IPS-NIHi7 (cell line): ENCODE measurements around the gene SERPINI2.
"Not testable (repeated sequence)": the region's sequence is repeated elsewhere in the genome, so short reads cannot be mapped to it uniquely, and the experiment has no call there.

ENCODE experiments used
- DNase-seq: peaks from one replicate; pipeline ENCODE4 v3.0.0; 2012; ENCODE audit warnings: mixed read lengths; ENCODE audit errors: extremely low spot score

SERPINI2 gene

DNA sequence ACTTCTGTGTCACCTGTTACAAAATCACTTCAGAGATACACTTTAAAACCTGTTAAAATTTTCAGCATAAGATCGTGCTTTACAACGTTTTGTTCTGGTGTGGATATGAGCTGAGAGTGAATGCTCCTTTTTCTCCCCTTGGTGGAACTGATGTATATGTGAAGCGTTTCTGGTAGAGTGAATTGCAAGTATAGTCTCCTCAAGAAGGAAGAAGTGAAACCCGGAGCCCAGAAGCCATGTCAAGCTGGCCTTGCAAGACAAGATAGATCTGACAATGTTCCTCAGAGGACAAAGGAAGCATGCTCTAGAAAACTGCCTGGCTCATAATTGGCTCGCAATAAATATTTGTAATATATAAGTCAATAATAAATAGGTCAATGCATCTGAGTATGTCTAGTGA is 23.6 kb downstream of the SERPINI2 start:
- DNase-seq, result no peak

DNA sequence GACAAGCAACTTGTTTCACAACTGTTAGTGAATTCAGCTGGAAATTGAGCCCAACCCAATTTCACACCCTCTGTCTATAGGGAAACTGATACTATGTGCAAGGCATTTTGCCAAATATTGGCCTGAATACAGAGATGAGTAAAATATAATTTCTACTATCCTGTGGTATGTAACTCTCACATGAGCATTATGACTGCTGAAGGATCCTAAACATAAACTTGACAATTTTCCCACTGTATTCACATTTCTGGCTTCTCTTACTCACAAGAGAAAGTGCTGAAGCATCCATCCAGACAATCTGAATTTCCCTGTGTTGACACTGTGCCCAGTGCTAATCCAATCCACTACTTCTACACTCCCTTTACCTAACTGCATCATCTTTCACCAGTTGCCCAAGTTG is 28.4 kb downstream of the SERPINI2 start:
- no peak for DNase-seq

DNA sequence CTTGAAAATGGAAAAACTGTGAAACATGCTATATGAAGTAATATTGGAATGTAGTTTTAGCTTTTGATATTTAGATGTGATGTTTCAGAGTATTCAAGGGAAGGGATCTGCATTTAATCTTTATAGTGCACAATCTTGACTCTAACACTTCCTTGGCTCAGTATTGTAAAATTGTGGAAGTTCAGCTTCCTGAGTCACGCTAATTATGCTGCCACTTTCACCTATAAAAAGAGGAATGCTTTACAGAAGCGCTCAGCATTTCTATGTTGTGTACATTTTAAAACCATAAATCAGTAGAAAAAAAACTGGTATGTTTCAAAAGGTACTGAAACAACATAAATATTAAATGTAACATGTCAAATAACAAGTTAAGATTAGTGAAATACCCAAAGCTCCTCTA is 32.6 kb downstream of the SERPINI2 start:
- no peak for DNase-seq

DNA sequence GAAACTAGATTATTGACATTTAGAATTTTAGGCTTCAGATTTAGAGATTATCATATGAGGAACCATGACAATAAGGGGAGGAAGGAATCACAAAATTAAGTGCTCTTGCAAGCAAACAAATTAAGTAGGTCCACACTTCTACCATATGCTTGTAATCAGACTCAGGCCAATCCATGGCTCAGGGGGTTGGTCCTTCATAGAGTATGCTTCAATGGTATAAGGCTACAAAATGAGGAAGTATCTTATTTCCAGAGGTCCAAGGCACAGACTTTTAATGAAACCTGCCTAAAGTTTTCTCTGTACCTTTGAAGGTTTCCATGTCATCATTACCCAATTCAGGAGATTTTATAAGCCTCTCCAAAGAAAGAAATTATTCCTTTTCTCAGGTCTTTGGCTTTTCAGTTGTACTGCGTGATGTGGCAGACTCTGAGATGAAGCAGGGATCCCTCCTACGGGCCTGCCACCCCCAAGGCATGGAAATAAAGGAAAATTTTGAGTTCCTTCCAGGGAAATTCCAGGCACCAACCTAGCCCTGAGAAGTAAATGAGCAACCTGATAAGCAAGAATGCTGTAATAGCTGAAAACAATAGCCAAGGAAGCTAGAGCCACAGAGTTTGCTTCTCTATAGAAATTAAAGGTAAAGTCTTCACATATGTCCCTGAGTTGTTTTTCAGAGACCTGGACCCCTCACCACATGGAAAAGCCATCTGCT is 36.3 kb downstream of the SERPINI2 start:
- no peak for DNase-seq

DNA sequence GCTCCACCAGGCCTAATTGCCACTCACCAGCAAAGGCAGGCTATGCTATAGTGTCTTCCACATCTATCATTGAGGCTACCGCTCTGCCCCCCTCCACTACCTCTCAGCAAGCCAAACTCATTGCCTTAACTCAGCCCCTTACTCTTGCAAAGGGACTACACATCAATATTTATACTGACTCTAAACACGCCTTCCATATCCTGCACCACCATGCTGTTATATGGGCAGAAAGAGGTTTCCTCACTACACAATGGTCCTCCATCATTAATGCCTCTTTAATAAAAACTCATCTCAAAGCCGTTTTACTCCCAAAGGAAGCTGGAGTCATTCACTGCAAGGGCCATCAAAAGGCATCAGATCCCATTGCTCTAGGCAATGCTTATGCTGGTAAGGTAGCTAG is 46.9 kb downstream of the SERPINI2 start:
- not testable (repeated sequence) for DNase-seq

DNA sequence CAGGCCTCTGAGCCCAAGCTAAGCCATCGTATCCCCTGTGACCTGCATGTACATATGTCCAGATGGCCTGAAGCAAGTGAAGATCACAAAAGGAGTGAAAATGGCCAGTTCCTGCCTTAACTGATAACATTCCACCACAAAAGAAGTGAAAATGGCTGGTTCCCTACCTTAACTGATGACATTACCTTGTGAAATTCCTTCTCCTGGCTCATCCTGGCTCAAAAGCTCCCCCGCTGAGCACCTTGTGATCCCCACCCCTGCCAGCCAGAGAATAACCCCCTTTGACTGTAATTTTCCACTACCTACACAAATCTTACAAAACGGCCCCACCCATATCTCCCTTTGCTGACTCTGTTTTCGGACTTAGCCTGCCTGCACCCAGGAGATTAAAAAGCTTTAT is 51.4 kb downstream of the SERPINI2 start:
- not testable (repeated sequence) for DNase-seq

DNA sequence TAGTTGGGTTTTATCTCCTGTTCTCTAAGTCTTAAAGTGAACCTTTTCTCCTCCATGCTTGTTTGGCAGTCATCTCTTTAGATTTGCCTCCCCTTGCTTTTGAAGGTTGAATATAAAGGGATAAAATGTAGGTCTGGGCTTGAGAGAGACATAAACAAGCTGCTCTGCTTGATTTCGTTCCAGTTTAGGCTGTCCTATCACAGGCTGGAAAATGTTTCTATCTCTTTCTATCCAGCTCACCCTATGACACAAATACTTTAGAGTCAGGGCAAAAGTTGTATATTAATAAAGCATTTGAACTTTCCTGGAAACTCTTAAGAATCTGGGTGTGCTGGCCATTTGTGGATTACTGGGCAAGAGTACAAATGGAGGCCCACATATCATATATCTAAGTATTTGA is 64.2 kb downstream of the SERPINI2 start:
- no peak for DNase-seq

DNA sequence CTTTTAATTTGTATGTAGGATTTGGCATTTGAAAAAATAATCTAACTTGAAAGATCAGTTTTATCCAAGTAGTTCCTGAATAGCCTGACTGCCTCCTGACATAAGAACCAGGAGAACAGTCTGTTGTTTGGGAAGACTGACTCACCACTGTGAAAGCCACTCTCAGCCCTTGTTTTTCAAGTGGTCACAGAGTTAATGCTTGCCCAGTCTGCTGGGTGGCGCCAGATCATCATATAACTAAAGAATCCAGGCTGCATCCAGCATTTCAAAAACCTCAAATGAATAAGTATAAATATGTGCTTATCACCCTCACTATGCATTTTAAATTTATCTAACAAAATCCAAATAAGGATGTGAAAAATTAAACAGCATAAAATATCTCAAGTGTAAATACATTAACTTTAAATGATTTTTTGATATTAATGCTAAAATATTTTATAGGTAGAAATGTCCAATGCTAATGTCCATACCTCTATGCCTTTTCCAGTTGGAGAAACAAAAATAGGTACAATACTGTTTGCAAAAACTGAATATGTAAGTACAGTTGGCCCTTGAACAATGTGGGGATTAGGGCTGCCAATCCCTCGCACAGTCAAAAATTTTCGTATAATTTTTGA is 66.9 kb downstream of the SERPINI2 start:
- DNase-seq, result peak; percentile 77

DNA sequence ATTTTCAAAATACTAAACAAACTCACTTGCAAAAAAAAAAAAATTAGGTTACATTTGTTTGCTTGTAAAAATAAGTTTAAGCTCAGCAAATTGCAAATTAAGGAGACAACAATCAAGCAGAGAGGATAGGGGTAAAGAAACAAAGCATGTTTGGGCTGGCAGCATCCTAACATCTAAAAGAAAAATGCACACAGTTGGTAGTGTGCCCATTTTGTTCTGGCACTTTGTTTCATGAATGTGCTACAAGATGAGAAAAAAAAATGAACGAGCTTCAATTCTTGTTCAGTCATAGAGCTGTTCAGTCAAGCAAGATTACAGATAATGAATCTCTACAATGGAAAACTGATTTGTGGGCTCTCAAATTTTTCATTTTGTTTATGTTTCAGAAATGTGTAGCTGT is 76.0 kb downstream of the SERPINI2 start:
- DNase-seq, result no peak

DNA sequence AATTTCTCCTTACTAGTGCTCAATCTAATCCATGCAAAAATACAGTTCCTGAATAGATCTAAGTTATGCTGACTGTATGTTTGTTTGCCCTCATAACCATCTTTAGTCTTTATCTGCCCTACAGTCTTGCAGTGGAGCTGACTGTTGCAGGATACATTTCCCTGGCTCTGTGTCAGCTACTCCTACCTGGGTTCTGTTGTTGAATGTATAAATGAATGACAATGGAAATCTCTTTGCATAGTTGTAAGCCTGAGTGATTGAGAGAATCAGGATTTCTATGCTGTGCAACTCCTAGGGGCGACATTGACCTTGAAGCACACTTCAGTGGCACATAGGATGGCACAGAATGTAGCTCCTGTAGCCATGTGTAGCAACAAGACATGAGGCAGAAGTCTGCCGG is 77.8 kb downstream of the SERPINI2 start:
- DNase-seq, result no peak

DNA sequence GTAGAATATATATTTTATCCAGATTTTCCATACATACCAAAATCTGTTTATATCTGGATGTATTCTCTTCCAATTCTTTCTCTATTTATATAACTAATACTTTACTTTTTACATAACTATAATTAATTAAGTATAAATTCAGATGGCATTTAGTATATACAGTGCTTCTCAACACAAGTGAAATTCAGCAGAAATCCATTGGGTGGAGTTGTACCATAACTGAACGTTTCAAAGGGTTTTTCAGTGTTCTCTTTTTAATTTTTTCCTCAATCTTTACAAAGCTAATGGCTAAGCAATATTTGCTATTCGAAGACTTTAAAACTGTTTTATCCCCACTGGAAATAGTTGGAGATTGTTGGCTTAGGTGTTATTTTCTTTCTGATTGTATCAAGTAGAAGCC is 79.8 kb downstream of the SERPINI2 start:
- no peak for DNase-seq
